Peyer's patch (tissue), 4 donors: Measurements from ENCODE around the gene SEMA5A.

Experiments used
- POLR2A ChIP-seq, 2 donors: fragments of 450-650 bp; IDR thresholded peaks; one replicate each; pipeline ENCODE4 v1.5.1; 2017; ENCODE audit warnings: antibody characterized with exemption in 2 of 2, mild to moderate bottlenecking in 2 of 2, moderate library complexity in 2 of 2
- TF ChIP-seq, protein P1 (sequence below), 6 experiments: fragments of 450-650 bp in 4 of 6; fragments of 200-600 bp in 2 of 6; sonication (generic) in 1 of 6; IDR thresholded peaks; one replicate each; pipeline ENCODE4 v1.5.1; 2017 to 2019; ENCODE audit warnings: antibody characterized with exemption in 6 of 6, mild to moderate bottlenecking in 3 of 6, moderate library complexity in 1 of 6

DNA sequence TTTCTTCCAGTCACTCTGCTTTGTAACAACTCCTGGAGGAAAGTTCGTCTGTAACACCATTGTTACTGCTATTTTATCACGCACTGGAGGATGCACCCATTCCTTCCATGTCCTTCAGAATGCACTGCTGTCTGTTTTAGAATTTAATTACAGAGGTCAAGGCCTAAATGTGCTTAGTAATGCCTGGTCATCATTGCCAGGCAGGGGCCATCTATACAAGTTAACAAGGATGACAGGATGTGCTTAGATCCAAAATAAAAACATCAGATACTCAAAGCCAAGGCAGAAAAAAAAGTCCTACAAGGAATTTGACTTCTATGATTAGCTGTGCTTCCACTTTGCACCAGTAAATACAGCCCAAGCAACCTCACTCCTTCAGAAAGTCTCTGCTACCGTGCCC lies 371.4 kb downstream of the SEMA5A start:
- TF ChIP-seq, protein P1, sequence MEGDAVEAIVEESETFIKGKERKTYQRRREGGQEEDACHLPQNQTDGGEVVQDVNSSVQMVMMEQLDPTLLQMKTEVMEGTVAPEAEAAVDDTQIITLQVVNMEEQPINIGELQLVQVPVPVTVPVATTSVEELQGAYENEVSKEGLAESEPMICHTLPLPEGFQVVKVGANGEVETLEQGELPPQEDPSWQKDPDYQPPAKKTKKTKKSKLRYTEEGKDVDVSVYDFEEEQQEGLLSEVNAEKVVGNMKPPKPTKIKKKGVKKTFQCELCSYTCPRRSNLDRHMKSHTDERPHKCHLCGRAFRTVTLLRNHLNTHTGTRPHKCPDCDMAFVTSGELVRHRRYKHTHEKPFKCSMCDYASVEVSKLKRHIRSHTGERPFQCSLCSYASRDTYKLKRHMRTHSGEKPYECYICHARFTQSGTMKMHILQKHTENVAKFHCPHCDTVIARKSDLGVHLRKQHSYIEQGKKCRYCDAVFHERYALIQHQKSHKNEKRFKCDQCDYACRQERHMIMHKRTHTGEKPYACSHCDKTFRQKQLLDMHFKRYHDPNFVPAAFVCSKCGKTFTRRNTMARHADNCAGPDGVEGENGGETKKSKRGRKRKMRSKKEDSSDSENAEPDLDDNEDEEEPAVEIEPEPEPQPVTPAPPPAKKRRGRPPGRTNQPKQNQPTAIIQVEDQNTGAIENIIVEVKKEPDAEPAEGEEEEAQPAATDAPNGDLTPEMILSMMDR (IDR thresholded peaks at IDR 0.05): no peak
- no peak for TF ChIP-seq POLR2A (IDR thresholded peaks at IDR 0.05)
